Skeletal muscle tissue (tissue), 4 donors: ENCODE data around the gene WDFY1. TPM values are rescaled to one million over a fixed set of nuclear protein-coding genes. Genes with fewer than 3 reads are reported as not detected.

ENCODE experiments used
- H3K27ac ChIP-seq: one replicate; pipeline ENCODE4 v1.7.0; 2013; ENCODE audit warnings: mild to moderate bottlenecking, low read depth, low read length, inconsistent platforms
- H3K27me3 ChIP-seq, 3 donors: one replicate each; pipeline ENCODE4 v1.7.0; 2013; ENCODE audit warnings: low read length in 3 of 3; ENCODE audit not compliant: control insufficient read depth in 3 of 3, insufficient read depth in 3 of 3
- H3K36me3 ChIP-seq, 3 donors: one replicate each; pipeline ENCODE4 v1.7.0; 2013; ENCODE audit warnings: low read length in 3 of 3; ENCODE audit not compliant: control insufficient read depth in 3 of 3, insufficient read depth in 3 of 3
- H3K4me1 ChIP-seq, 3 donors: one replicate each; pipeline ENCODE4 v1.7.0; 2013; ENCODE audit warnings: low read length in 3 of 3, mild to moderate bottlenecking in 3 of 3; ENCODE audit not compliant: control insufficient read depth in 3 of 3, insufficient read depth in 3 of 3
- H3K4me3 ChIP-seq, 3 donors: one replicate each; pipeline ENCODE4 v1.7.0; 2013; ENCODE audit warnings: low read length in 3 of 3
- H3K9ac ChIP-seq, 3 donors: one replicate each; pipeline ENCODE4 v1.7.0; 2013; ENCODE audit warnings: low read length in 3 of 3, mild to moderate bottlenecking in 3 of 3, moderate library complexity in 2 of 3, low read depth in 1 of 3
- H3K9me3 ChIP-seq, 3 donors: one replicate each; pipeline ENCODE4 v1.7.0; 2013; ENCODE audit warnings: low read length in 3 of 3; ENCODE audit not compliant: control insufficient read depth in 3 of 3
- total RNA-seq: library from RNA; depleted of rRNA; stranded (reverse); fragments of >200 nt; gene quantifications from one replicate; pipeline ENCODE4 v1.2.3, GENCODE V29; 2014
- donor health status: Osteomylitis.

The WDFY1 gene
- total RNA-seq, 1 donor from 2014 or later, result 38.1 TPM

DNA sequence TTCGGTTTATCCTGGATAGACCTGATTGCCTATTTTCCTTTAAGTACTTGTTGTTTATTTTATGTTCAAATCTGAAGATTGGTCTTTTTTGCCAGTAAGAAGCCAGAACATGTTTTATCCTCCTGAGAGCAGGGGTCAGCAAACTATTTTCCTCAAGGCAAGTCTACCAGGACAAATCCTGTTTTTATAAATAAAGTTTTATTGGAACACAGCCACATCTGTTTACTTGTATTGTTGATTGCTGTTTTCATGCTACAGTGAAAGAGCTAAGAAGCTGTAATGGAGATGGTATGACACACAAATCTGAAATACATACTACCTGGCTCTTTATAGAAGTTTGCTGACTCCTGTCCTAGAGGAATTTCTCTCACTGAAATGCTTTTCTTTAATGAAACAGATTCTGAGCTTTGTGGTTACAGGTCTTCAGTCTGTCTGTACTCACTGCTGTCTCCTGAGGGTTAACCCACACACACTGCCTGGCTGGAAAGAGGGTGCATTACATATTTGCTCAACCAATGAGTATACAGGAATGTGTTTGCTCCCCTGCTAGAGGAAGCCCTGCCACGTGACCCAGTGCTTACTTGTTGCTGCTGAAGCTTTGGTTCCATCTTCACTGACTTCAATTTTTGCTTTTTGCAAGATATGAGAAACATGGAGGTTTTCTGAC lies 34.7 kb upstream of the WDFY1 start:
- Histone ChIP-seq H3K36me3 (peaks cover 0 to 8% (median 3%) of the 10 kb centered on the region in 3 donors), H3K4me3 (no peak overlapping the region), H3K27me3 (no peaks in the 10 kb centered on the region), H3K27ac (no peak overlapping the region), H3K9ac (no peak overlapping the region), H3K4me1 (no peaks in the 10 kb centered on the region), H3K9me3 (no peaks in the 10 kb centered on the region)

- peaks cover 0 to 4% (median 3%) of the 10 kb centered on the region in 3 donors for H3K36me3 ChIP-seq
- H3K9me3 ChIP-seq, result no peaks in the 10 kb centered on the region
- no peaks in the 10 kb centered on the region for H3K4me1 ChIP-seq
- H3K4me3 ChIP-seq, result no peak overlapping the region
- H3K27me3 ChIP-seq, result no peaks in the 10 kb centered on the region
- H3K9ac ChIP-seq, result no peak overlapping the region
- H3K27ac ChIP-seq, result no peak overlapping the region
Observed at GRCh38 chr2:223978451-223978850, 33.3 kb upstream of the WDFY1 start.

DNA sequence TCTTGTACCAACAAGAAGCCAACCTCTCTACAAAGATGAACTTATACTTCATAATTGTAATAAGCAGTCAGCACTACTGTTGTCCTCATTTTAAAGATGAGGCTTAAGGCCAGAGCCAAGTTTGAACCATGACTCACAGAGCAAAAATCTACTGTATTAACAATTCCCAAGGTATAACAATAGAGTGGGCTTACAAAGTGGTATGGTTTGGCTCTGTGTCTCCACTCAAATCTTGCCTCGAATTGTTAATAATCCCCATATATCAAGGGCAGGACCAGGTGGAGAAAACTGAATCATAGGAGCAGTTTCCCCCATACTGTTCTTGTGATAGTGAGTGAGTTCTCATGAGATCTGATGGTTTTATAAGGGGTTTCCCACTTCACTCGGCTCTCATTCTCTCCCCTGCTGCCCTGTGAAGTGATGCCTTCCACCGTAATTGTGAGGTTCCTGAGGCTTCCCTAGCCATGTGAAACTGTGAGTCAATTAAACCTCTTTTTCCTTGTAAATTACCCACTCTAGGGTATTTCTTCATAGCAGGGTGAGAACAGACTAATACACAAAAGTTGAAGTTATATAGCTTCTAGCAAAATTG lies 31.6 kb upstream of the WDFY1 start:
- Histone ChIP-seq H3K36me3 (peaks cover 0 to 4% (median 3%) of the 10 kb centered on the region in 3 donors), H3K9me3 (no peaks in the 10 kb centered on the region), H3K4me3 (no peak overlapping the region), H3K27me3 (no peaks in the 10 kb centered on the region), H3K9ac (no peak overlapping the region), H3K27ac (no peak overlapping the region), H3K4me1 (no peaks in the 10 kb centered on the region)

DNA sequence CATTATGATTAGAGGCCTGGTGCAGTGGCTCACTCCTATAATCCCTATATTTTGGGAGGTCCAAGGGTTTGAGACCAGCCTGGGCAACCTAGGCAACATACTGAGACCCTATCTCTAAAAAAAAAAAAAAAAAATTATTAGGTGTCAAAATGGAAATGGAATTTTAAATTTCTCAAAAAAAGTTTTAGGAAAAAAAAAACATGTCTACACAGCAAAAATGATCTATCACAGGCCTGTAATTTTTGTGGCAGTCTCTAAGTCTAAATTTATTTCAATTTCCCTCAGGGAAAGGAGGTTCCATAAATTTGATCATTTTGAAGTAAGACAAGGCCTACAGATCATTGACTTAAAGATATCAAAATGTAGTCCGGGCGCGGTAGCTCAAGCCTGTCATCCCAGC lies 28.5 kb upstream of the WDFY1 start:
- Histone ChIP-seq H3K4me3 (no peak overlapping the region), H3K27ac (no peak overlapping the region)

DNA sequence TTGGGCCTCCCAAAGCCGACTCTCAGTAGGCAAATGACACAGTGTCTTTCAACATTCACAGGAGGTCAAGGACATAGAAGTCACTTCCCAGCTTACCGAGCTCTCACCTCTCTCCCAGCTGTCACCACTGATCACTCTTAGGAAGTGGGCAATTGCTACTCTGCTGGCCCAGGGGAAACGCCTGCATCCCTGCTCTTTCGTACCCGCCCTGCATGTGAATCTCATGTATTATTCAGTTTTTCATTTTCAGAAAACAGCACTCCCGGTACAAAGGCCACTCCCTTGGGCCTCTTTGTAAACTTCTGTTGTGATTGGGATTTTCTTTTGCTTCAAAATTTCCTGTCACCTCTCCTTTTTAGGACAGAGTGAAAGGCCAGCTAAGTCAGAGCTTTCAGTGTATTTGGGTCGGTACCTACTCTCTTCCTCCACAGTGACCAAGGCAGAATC lies 27.5 kb upstream of the WDFY1 start:
- Histone ChIP-seq H3K36me3 (peaks cover 0 to 4% (median 0%) of the 10 kb centered on the region in 3 donors), H3K9ac (no peak overlapping the region), H3K4me3 (no peak overlapping the region), H3K9me3 (no peaks in the 10 kb centered on the region), H3K27ac (no peak overlapping the region), H3K27me3 (no peaks in the 10 kb centered on the region), H3K4me1 (no peaks in the 10 kb centered on the region)

More for the DNA sequence above, 28.5 kb upstream of the WDFY1 start:
- Histone ChIP-seq H3K27me3 (no peaks in the 10 kb centered on the region), H3K36me3 (peaks cover 0 to 4% (median 0%) of the 10 kb centered on the region in 3 donors), H3K9me3 (no peaks in the 10 kb centered on the region), H3K4me1 (no peaks in the 10 kb centered on the region), H3K9ac (no peak overlapping the region)

GRCh38 chr2:223971731-223972130 lies 26.6 kb upstream of the WDFY1 start:
- H3K4me3 ChIP-seq, result no peak overlapping the region
- no peaks in the 10 kb centered on the region for H3K4me1 ChIP-seq
- H3K27ac ChIP-seq, result no peak overlapping the region
- H3K27me3 ChIP-seq, result no peaks in the 10 kb centered on the region
- no peak overlapping the region for H3K9ac ChIP-seq
- no peaks in the 10 kb centered on the region for H3K9me3 ChIP-seq
- peaks cover 2 to 8% (median 3%) of the 10 kb centered on the region in 3 donors for H3K36me3 ChIP-seq

GRCh38 chr2:223970343-223971128 lies 25.4 kb upstream of the WDFY1 start:
- Histone ChIP-seq H3K27ac (no peak overlapping the region), H3K9me3 (no peaks in the 10 kb centered on the region), H3K36me3 (peaks cover 4 to 11% (median 4%) of the 10 kb centered on the region in 3 donors), H3K4me1 (no peaks in the 10 kb centered on the region), H3K4me3 (no peak overlapping the region), H3K9ac (no peak overlapping the region), H3K27me3 (no peaks in the 10 kb centered on the region)

- Histone ChIP-seq H3K27me3 (no peaks in the 10 kb centered on the region), H3K4me1 (no peaks in the 10 kb centered on the region), H3K36me3 (peaks cover 4 to 11% (median 4%) of the 10 kb centered on the region in 3 donors), H3K4me3 (no peak overlapping the region), H3K27ac (no peak overlapping the region), H3K9me3 (no peaks in the 10 kb centered on the region), H3K9ac (no peak overlapping the region)
Observed at GRCh38 chr2:223969856-223970255, 24.7 kb upstream of the WDFY1 start.

DNA sequence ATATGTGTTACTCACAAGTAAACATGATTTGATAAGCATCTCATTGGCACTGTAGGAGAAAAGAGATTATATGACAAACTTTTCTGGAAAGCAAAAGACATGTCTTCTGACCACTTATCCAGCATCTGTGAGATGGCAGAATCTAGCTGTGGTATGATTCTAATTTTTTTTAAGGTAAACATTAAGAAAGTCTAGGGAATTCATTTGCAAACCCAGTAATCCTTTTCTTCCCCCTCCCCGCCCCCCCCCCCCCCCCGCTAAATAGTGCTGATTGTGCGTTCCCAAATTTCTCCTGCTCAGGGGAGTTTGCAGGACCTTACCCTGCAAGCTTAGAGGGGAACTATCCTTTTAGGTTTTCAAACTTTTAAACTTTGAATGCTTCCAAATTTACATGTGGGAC lies 24.2 kb upstream of the WDFY1 start:
- Histone ChIP-seq H3K27me3 (no peaks in the 10 kb centered on the region), H3K4me3 (no peak overlapping the region), H3K9me3 (no peaks in the 10 kb centered on the region)

GRCh38 chr2:223967981-223968380 lies 22.8 kb upstream of the WDFY1 start:
- Histone ChIP-seq H3K4me3 (no peak overlapping the region), H3K27ac (no peak overlapping the region), H3K4me1 (peaks cover 0 to 3% (median 0%) of the 10 kb centered on the region in 3 donors), H3K27me3 (no peaks in the 10 kb centered on the region), H3K36me3 (peaks cover 4 to 15% (median 11%) of the 10 kb centered on the region in 3 donors), H3K9me3 (no peaks in the 10 kb centered on the region), H3K9ac (no peak overlapping the region)

More for the DNA sequence above, 24.2 kb upstream of the WDFY1 start:
- no peak overlapping the region for H3K9ac ChIP-seq
- peaks cover 4 to 11% (median 6%) of the 10 kb centered on the region in 3 donors for H3K36me3 ChIP-seq
- no peaks in the 10 kb centered on the region for H3K4me1 ChIP-seq
- H3K27ac ChIP-seq, result no peak overlapping the region
